Measurements from ENCODE around the gene GSTA3.
"Not testable (repeated sequence)": the region's sequence is repeated elsewhere in the genome, so short reads cannot be mapped to it uniquely, and the experiment has no call there.

The GSTA3 gene

GRCh38 chr6:52909531-52909930 lies at the start of gene GSTA3:
Gene GSTA3, minus strand, starts transcription at chr6:52909698. Its CDS starts 3,864 bp downstream, at chr6:52905834.
- no peak for DNase-seq (ENCODE audit: low spot score)

- no peak for DNase-seq (ENCODE audit: low spot score)
These were observed 49.2 kb upstream of the GSTA3 start for GRCh38 chr6:52958546-52959255.

DNA sequence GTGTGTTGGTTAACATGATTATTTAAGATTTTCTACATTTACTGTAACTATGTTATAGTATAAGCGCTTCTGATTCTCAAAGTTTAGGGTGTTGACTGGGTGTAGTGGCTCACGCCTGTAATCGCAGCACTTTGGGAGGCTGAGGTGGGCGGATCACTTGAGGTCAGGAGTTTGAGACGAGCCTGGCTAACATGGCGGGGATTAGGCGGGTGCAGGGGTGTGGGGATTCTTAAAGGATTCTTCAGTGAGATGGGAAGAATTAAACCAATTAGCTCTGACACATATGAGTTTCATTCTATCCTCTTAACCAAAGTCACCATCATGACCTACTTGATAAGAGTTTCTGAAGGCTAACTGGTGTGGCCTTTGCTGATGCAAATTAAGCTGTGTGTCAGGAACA lies 46.4 kb upstream of the GSTA3 start:
- no peak for DNase-seq (ENCODE audit: low spot score)

DNA sequence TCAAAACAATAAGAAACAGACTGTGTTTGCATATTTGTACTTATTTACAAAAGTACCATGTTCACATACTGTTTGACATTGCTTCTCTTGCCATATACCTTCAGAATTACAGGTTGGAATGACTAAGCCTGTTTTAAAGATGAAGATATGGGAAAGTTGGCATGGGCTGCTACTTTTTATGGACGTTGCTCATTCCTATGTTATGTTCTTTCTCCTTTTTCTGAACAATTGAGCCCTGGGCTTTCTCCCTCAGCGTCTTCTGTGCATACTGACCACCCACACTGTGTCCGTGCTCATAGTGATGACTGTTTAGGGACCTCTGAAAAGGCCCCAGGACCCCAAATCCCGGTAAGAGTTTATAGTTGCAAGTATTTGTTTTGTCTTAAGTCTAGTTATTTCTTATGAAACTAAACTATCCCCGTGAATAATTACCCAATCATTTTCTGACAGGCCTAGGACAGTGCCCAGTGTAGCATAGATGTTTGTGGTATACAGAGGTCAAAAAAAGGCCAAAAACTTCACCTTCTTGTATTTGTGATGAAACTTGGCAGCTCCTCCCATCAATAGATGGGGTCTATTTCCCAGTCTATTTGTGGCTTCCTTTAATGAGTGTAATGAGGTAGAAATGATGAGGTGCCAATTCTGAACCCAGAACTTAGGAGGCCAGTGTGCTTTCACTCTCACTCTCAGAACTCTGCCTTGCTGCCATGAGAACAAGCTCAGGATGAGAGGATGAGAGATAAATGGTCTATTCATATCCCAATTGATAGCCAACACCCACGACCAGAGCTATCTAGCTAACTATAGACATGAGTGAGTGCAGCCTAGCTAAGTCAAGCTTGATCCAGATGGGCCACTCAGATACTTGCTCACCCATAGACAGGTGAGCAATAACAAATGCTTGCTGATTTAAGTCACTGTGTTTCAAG lies 44.7 kb upstream of the GSTA3 start:
- DNase-seq (ENCODE audit: low spot score) = no peak

DNA sequence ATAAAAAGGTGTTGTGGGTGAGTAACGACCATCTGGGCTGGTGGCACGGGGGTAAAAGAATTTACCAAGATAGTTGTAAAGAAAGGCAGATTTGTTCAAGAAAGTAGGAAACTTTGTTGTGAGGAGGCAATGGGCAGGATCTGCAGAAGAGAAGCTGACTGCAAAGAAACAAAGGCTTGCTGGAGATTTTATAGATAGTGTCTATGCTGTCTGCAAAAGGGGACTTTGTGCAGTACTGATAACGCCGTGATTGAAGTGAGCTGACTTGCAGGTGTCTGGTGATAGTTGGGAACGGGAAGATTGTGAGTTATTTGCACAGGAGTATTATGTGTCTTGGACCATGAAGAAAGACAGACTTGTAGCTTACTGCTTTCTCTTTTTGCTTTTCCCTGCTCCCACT lies 36.8 kb upstream of the GSTA3 start:
- DNase-seq (ENCODE audit: low spot score) = no peak

GRCh38 chr6:52942821-52943220 lies 33.3 kb upstream of the GSTA3 start:
- DNase-seq (ENCODE audit: low spot score) = not testable (repeated sequence)

DNA sequence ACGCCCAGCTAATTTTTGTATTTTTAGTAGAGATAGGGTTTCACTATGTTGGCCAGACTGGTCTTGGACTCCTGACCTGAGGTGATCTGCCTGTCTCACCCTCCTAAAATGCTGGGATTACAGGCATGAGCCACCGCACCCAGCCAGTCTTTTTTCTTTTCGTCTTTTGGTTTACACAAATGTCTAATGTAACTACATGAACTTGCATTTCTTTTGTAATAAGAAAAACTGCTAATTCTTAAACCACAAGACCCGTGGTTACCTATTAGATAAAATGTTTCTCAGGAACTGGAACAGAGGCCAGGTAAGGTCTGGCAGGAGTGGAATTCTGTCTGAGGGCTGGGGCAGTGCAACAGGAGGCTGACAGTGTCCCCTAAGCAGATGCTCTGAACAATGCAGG lies 32.7 kb upstream of the GSTA3 start:
- no peak for DNase-seq (ENCODE audit: low spot score)

DNA sequence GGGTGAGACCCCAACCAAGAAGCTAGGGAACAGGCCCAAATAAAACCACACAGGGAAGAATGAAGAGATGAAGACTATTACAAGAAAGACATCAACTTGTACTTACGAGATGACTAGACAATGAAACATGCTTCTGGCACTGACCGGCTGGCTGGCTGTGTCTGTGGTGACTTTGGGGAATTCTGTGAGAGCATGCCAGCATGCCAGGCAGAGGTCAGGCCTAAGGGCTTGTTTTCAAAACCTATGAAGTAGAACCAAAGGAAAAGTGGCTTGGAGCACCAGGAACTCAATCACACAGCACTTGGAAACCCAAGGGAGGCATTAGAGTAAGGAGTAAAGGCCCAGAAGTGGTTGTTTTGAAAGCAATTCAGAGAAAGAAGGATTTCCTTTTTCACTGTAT lies 28.4 kb upstream of the GSTA3 start:
- DNase-seq (ENCODE audit: low spot score) = no peak

GRCh38 chr6:52933778-52934177 lies 24.3 kb upstream of the GSTA3 start:
- DNase-seq (ENCODE audit: low spot score) = no peak

GRCh38 chr6:52931351-52931750 lies 21.9 kb upstream of the GSTA3 start:
- DNase-seq (ENCODE audit: low spot score) = peak; percentile 36

- DNase-seq (ENCODE audit: low spot score) = no peak
These were observed 20.0 kb upstream of the GSTA3 start for GRCh38 chr6:52929321-52930164.

- DNase-seq (ENCODE audit: low spot score) = no peak
These were observed 18.0 kb upstream of the GSTA3 start for GRCh38 chr6:52927451-52927850.

- no peak for DNase-seq (ENCODE audit: low spot score)
These were observed 16.7 kb upstream of the GSTA3 start for GRCh38 chr6:52925919-52926792.

GRCh38 chr6:52925042-52925441 lies 15.5 kb upstream of the GSTA3 start:
- no peak for DNase-seq (ENCODE audit: low spot score)

DNA sequence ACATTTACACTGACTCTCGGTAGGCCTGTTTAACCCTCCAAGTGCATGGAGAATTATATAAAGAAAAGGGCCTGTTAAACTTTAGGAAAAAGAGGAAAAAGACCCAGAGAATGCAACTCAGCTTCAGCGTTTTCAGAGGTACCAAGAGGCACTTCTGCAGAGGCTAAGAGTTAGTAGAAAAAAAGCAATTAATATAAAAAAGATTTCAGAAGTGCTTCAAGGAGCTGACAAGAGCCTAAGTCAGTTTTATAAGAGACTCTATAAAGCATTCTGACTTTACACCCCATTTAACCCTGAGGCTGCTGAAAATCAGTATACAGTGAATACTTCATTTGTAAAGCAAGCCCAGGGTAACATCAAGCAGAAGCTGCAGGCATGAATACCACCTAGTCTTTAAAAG lies 14.2 kb upstream of the GSTA3 start:
- DNase-seq (ENCODE audit: low spot score) = not testable (repeated sequence)

DNA sequence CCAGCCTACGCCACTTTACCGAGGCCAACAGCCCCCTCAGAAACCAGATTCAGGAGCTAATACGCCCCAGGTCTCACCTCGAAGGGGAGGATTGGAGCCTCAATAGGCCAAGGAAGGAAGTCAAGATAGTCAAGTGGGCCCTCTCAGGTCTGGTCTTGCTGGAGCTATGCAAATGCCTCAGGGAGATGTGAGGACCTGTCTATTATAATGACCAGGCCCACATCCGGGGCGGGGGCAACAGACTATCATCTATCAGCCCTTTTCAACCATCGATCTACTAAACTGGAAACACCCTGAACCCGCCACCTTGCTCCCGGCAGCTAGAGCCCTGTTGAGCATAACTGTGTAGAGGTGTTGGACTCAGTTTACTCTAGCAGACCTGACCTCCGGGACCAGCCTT lies 12.7 kb upstream of the GSTA3 start:
- no peak for DNase-seq (ENCODE audit: low spot score)

GRCh38 chr6:52921743-52922142 lies 12.2 kb upstream of the GSTA3 start:
- DNase-seq (ENCODE audit: low spot score) = no peak

GRCh38 chr6:52919511-52919910 lies 10.0 kb upstream of the GSTA3 start:
- DNase-seq (ENCODE audit: low spot score) = not testable (repeated sequence)

DNA sequence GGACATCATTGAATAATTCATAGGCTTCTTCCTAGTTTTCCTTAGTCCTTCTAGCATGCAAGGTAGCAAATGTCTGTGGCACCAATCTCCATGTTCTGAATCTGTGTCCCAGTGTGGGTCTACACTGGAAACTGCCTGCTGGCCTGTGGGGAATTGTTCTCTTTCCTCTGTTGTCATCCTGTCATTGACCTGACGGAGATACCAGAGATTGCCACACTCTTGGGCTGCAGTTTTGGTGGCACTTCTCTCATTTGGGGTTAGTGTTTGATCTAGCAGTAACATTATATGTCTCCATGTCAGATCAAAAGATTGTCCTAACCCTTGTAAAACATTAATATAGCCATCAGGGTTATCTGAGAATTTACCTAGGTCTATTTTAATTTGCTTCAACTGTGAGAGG lies 9.3 kb upstream of the GSTA3 start:
- DNase-seq (ENCODE audit: low spot score) = not testable (repeated sequence)

DNA sequence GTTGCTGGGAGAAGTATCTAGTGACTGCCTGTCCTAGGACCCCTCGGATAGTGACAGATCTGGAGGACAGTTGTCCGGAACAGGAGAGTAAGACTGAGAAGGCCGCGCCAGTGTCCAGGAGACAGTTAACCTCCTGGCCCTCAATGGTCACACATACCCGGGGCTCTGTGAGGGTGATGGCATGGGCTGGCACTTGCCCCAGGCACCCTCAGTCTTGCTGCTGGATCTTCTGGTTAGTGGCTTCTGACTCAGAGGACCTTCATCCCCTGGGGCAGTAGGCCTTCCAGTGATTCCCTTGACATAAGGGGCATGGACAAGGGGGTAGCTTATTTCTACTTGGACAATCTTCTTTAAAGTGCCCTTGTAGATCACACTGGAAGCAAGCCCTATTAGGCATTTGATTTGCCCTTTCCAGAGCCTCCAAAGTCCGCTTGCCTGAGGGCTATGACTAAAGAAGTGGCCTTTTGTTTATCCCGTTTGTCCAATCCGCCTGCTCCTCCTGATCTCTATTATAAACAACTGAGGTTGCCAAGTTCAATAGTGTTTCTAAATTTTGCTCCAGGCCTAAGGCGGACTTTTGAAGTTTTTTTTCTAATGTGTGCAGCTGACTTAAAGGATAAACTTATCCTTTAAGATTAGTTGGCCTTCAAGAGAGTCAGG lies 8.7 kb upstream of the GSTA3 start:
- not testable (repeated sequence) for DNase-seq (ENCODE audit: low spot score)

DNA sequence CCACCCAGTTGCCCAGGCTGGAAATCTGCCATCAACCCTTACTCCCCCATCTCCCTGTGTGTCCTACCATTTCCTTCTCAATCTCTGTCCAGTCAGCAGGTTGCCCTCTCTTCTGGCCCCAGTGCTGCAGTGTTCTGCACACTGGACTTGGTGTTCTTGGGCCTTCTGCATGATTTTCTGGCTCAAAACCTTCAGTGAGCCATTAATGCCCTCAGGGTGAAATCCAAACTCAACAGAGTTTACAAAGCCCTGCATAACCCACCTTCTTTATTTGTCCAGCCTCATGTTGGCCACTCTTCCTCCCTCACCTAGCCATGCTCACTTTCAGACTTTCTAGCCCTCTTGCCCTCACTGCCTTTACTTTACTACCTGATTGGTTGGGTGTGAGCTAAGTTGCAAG lies 5.0 kb upstream of the GSTA3 start:
- DNase-seq (ENCODE audit: low spot score) = no peak

All from iPS-NIHi11 (cell line).